Mesenchymal stem cell (in vitro differentiated cells and primary cell): ENCODE results near the gene RNF115.

Source experiments
- DNase-seq: peaks from one replicate; pipeline ENCODE4 v3.0.0-alpha.2; 2013
- H2AFZ ChIP-seq: one replicate; pipeline ENCODE4 v1.6.1; 2013; ENCODE audit warnings: low read depth, mild to moderate bottlenecking, control low read depth, inconsistent platforms, low read length, moderate library complexity
- H2AK5ac ChIP-seq: 2 replicates; pipeline ENCODE4 v1.6.1; 2013; ENCODE audit warnings: low read length, moderate library complexity, mild to moderate bottlenecking, inconsistent platforms; ENCODE audit not compliant: severe bottlenecking
- H2BK120ac ChIP-seq: one replicate; pipeline ENCODE4 v1.6.1; 2013; ENCODE audit warnings: low read depth, mild to moderate bottlenecking, inconsistent platforms, low read length, moderate library complexity
- H2BK12ac ChIP-seq, 2 experiments: one replicate each; pipeline ENCODE4 v1.6.1; 2013; ENCODE audit warnings: inconsistent platforms in 2 of 2, low read length in 2 of 2, mild to moderate bottlenecking in 2 of 2, moderate library complexity in 2 of 2, control low read depth in 1 of 2
- H2BK15ac ChIP-seq: one replicate; pipeline ENCODE4 v1.6.1; 2013; ENCODE audit warnings: mild to moderate bottlenecking, low read depth, inconsistent platforms; ENCODE audit not compliant: poor library complexity, severe bottlenecking
- H2BK5ac ChIP-seq: 2 replicates; pipeline ENCODE4 v1.6.1; 2013; ENCODE audit warnings: low read depth, mild to moderate bottlenecking, low read length, control low read depth, inconsistent platforms; ENCODE audit not compliant: poor library complexity, severe bottlenecking
- H3K14ac ChIP-seq, 2 experiments: one replicate each; pipeline ENCODE4 v1.6.1; 2013; ENCODE audit warnings: inconsistent platforms in 2 of 2, low read length in 2 of 2, control low read depth in 1 of 2, mild to moderate bottlenecking in 1 of 2, moderate library complexity in 1 of 2
- H3K18ac ChIP-seq, 2 experiments: one replicate each; pipeline ENCODE4 v1.6.1; 2013; ENCODE audit warnings: inconsistent platforms in 2 of 2, low read length in 2 of 2, control low read depth in 1 of 2, low read depth in 1 of 2, mild to moderate bottlenecking in 1 of 2
- H3K23ac ChIP-seq, 2 experiments: one replicate each; pipeline ENCODE4 v1.6.1; 2013; ENCODE audit warnings: inconsistent platforms in 2 of 2, low read length in 2 of 2, mild to moderate bottlenecking in 2 of 2, moderate library complexity in 2 of 2, control low read depth in 1 of 2
- H3K27ac ChIP-seq: 2 replicates; pipeline ENCODE4 v1.5.1; 2013; ENCODE audit warnings: mild to moderate bottlenecking, moderate library complexity, low read length, control low read depth, inconsistent platforms; ENCODE audit not compliant: poor library complexity, severe bottlenecking
- H3K27me3 ChIP-seq, 2 experiments: 2 replicates each; pipeline versions ENCODE4 v1.6.1 to v1.7.0; 2013; ENCODE audit warnings: low read length in 2 of 2, mild to moderate bottlenecking in 2 of 2, moderate library complexity in 2 of 2, control low read depth in 1 of 2, inconsistent platforms in 1 of 2; ENCODE audit not compliant: control insufficient read depth in 1 of 2, insufficient read depth in 1 of 2
- H3K36me3 ChIP-seq, 2 experiments: 2 replicates each; pipeline versions ENCODE4 v1.6.1 to v1.7.0; 2013; ENCODE audit warnings: low read length in 2 of 2, control low read depth in 1 of 2, inconsistent platforms in 1 of 2, low read depth in 1 of 2, mild to moderate bottlenecking in 1 of 2; ENCODE audit not compliant: insufficient read depth in 2 of 2, control insufficient read depth in 1 of 2
- H3K4ac ChIP-seq, 2 experiments: one replicate each; pipeline ENCODE4 v1.6.1; 2013; ENCODE audit warnings: inconsistent platforms in 2 of 2, low read length in 2 of 2, mild to moderate bottlenecking in 2 of 2, moderate library complexity in 2 of 2, control low read depth in 1 of 2, low read depth in 1 of 2
- H3K4me1 ChIP-seq: 2 replicates; pipeline ENCODE4 v1.6.1; 2013; ENCODE audit warnings: low read depth, low read length, control low read depth; ENCODE audit not compliant: control insufficient read depth, insufficient read depth
- H3K4me2 ChIP-seq: 2 replicates; pipeline ENCODE4 v1.6.1; 2013; ENCODE audit warnings: low read length, mild to moderate bottlenecking, inconsistent platforms; ENCODE audit not compliant: poor library complexity, severe bottlenecking
- H3K4me3 ChIP-seq, 2 experiments: 2 replicates each; pipeline versions ENCODE4 v1.5.1 to v1.7.0; 2013; ENCODE audit warnings: low read length in 2 of 2, mild to moderate bottlenecking in 2 of 2, control low read depth in 1 of 2, low read depth in 1 of 2; ENCODE audit not compliant: insufficient read depth in 1 of 2
- H3K79me1 ChIP-seq: replicated peaks from 2 replicates; pipeline ENCODE4 v1.6.1; 2013; ENCODE audit warnings: mild to moderate bottlenecking, control low read depth, low read length, inconsistent platforms; ENCODE audit not compliant: poor library complexity, severe bottlenecking
- H3K9ac ChIP-seq: 2 replicates; pipeline ENCODE4 v1.7.0; 2013; ENCODE audit warnings: mild to moderate bottlenecking, low read length, moderate library complexity
- H3K9me3 ChIP-seq: 2 replicates; pipeline ENCODE4 v1.7.0; 2013; ENCODE audit warnings: mild to moderate bottlenecking, low read length; ENCODE audit not compliant: control insufficient read depth
- H4K8ac ChIP-seq: one replicate; pipeline ENCODE4 v1.6.1; 2013; ENCODE audit warnings: inconsistent platforms, mild to moderate bottlenecking, low read length, moderate library complexity
- H4K91ac ChIP-seq: one replicate; pipeline ENCODE4 v1.6.1; 2013; ENCODE audit warnings: mild to moderate bottlenecking, low read length, inconsistent platforms
- WGBS: methylation state at CpG from one replicate; pipeline ENCODE4 v1.1.7; 2013; ENCODE audit warnings: mixed read lengths; 5-methylcytosine and 5-hydroxymethylcytosine counted together

The RNF115 gene

DNA sequence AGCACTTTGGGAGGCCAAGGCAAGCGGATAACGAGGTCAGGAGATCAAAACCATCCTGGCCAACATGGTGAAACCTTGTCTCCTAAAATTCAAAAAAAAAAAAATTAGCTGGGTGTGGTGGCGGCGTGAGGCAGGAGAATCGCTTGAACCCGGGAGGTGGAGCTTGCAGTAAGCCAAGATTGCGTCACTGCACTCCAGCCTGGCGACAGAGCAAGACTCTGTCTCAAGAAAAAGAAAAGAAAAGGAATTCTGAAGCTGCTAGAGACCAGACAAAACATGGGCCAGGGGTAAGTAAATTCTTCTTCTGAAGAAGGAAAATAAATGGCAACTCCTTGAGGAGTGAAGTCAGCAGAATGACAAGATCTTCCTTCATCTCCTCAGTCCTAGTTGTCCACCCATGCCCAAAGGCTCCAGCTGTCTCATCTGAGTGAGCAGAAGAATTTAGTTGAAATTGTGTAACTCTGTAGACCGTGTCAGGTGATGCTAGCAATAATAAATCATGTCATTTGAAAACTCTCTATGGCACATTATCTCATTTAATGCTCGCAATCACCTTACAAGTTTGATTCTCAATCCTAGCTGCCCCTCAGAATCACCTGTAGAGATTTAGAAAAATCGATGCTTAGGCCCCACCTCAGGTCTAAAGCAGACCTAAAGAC is 131.0 kb downstream of the RNF115 start:
- Histone ChIP-seq H3K27ac (no peak overlapping the region), H2BK5ac (no peak overlapping the region), H4K91ac (no peak overlapping the region), H3K9ac (no peak overlapping the region), H2BK120ac (no peak overlapping the region), H3K4me1 (peaks cover 8% of the 10 kb centered on the region), H2BK15ac (no peak overlapping the region), H2AK5ac (no peak overlapping the region), H3K79me1 (no peaks in the 10 kb centered on the region), H4K8ac (no peak overlapping the region), H3K36me3 (no peaks in the 10 kb centered on the region), H3K4me2 (no peak overlapping the region), H2BK12ac (no peak overlapping the region), H3K27me3 (no peaks in the 10 kb centered on the region), H3K9me3 (no peaks in the 10 kb centered on the region), H3K14ac (no peak overlapping the region), H3K23ac (no peak overlapping the region), H2AFZ (no peak overlapping the region), H3K4me3 (no peak overlapping the region), H3K4ac (no peak overlapping the region), H3K18ac (no peak overlapping the region)
- no peak for DNase-seq
- WGBS: 94% methylated on average over 11 of the region's 11 CpGs

DNA sequence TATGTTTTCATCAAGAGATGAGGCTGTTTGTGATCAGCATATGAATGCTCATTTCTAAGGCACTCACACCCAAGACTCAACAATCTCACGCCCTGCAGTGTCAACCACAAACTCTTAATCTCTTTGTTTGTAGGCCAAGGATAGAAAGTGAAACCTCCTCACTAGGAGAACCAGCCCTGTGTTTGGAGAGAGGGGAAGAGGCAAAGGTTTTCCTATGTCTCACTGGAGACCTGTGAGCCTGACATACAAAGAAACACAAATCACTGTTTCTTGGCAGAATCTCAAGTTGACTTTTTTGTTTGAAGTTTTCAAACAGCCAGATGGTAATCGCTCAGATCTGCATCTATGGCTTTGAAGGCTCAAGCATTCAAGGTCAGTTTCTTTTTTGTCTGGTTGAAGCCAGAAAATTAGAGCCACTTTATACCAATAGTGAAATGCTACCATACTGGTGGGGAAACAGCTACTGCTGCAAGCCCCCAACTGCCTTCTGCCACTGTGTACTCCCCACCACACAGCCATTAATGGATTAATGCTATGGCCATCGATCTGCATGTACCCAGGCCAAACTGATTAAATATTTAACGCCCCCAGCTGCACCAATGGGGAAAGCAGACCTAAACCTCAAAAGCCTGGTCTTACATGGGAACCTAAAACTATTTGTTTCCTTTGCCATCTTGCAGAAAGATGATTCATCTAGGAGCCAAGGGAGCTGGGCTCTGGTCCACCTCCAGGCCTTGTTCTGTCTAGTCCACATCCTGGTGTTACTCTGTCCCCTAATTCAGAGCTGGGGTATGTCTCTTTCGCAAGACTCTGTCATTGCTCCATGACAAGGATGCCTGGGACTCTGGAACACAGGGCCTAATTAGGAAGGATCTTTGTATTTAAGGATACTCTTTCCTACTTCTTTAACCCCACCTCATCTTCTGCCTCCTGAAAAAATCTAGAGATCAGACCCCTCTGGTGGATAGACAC is 133.0 kb downstream of the RNF115 start:
- no peak overlapping the region for H3K14ac ChIP-seq
- peak; percentile 64 for DNase-seq

DNA sequence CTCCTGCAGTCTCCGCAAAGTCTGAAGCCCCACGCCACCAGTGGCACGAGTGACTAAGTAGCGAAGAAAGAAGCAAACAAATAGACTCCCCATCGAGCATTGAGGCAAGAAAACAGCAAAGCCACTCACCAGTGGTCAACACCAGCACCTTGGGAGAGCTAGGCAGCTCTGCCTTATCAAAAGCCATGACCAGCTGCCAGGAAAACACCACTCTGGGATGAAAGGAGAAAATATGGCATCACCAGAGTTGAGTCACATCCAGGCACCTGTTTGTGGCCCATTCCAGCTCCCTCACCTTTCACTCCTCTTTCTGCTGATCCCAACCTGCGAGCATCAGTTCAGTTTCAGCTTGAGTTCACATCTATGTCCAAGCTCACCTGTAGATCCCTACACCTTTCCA is 134.0 kb downstream of the RNF115 start:
- DNase-seq: no peak
- Histone ChIP-seq H2BK15ac (no peak overlapping the region), H3K9ac (no peak overlapping the region), H2BK12ac (no peak overlapping the region), H3K27ac (no peak overlapping the region), H2BK5ac (no peak overlapping the region), H3K4me3 (peak overlapping the region in 1 of 2 experiments; percentile 38), H2BK120ac (no peak overlapping the region), H3K79me1 (no peaks in the 10 kb centered on the region), H3K36me3 (no peaks in the 10 kb centered on the region), H3K9me3 (no peaks in the 10 kb centered on the region), H4K91ac (peak overlapping the region; percentile 39), H3K14ac (no peak overlapping the region), H3K27me3 (no peaks in the 10 kb centered on the region), H3K4me2 (no peak overlapping the region), H2AK5ac (no peak overlapping the region), H3K23ac (no peak overlapping the region), H3K4me1 (peaks cover 8% of the 10 kb centered on the region), H4K8ac (no peak overlapping the region), H3K4ac (no peak overlapping the region), H2AFZ (no peak overlapping the region), H3K18ac (no peak overlapping the region)
- 97% methylated on average over 6 of the region's 6 CpGs for WGBS

More for the DNA sequence above, 133.0 kb downstream of the RNF115 start:
- H2BK5ac ChIP-seq: no peak overlapping the region
- H2AFZ ChIP-seq: no peak overlapping the region
- H2BK12ac ChIP-seq: no peak overlapping the region
- H3K18ac ChIP-seq: no peak overlapping the region
- no peak overlapping the region for H2BK120ac ChIP-seq
- H4K91ac ChIP-seq: no peak overlapping the region
- H2AK5ac ChIP-seq: peak overlapping the region; percentile 65
- H3K27me3 ChIP-seq: no peaks in the 10 kb centered on the region
- H4K8ac ChIP-seq: no peak overlapping the region
- peak overlapping the region in 1 of 2 experiments; percentile 38 for H3K4me3 ChIP-seq
- H3K79me1 ChIP-seq: no peaks in the 10 kb centered on the region
- H3K4me1 ChIP-seq: peaks cover 8% of the 10 kb centered on the region
- no peak overlapping the region for H3K9ac ChIP-seq
- H3K9me3 ChIP-seq: no peaks in the 10 kb centered on the region
- H3K4me2 ChIP-seq: no peak overlapping the region
- H3K23ac ChIP-seq: no peak overlapping the region
- 92% methylated on average over 4 of the region's 5 CpGs for WGBS
- H2BK15ac ChIP-seq: no peak overlapping the region
- no peak overlapping the region for H3K4ac ChIP-seq
- H3K27ac ChIP-seq: peak overlapping the region; percentile 22
- H3K36me3 ChIP-seq: no peaks in the 10 kb centered on the region

DNA sequence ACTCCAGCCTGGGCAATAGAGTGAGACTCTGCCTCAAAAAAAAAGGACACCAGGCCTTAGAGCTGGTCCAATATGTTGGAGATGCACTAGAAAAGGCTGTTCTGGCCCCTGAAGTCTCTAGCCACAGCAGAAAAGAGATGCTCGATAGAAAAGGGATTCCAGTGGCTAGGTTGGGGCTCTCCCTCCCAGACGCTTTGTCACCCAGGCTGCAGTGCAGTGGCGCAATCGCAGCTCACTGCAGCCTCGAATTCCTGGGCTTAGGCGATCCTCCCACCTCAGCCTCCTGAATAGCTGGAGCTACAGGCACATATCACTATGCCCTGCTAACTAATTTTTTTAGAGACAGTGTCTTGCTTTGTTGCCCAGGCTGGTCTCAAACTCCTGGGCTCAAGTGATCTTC is 135.0 kb downstream of the RNF115 start:
- Histone ChIP-seq H2BK120ac (no peak overlapping the region), H3K9me3 (no peaks in the 10 kb centered on the region), H3K14ac (no peak overlapping the region), H2AK5ac (no peak overlapping the region), H3K4me1 (peaks cover 8% of the 10 kb centered on the region), H2BK15ac (no peak overlapping the region), H4K8ac (no peak overlapping the region), H3K4ac (no peak overlapping the region), H3K9ac (no peak overlapping the region), H3K4me2 (no peak overlapping the region), H3K18ac (no peak overlapping the region), H3K36me3 (no peaks in the 10 kb centered on the region), H4K91ac (no peak overlapping the region), H3K27ac (no peak overlapping the region), H3K27me3 (no peaks in the 10 kb centered on the region), H2BK12ac (no peak overlapping the region), H2BK5ac (no peak overlapping the region), H2AFZ (no peak overlapping the region), H3K23ac (no peak overlapping the region), H3K79me1 (no peaks in the 10 kb centered on the region), H3K4me3 (no peak overlapping the region)
- 96% methylated on average over 6 of the region's 6 CpGs for WGBS
- DNase-seq: no peak
